Measurements from ENCODE around the gene COL20A1.
"Not testable (repeated sequence)": the region's sequence is repeated elsewhere in the genome, so short reads cannot be mapped to it uniquely, and the experiment has no call there.

Gene COL20A1

DNA sequence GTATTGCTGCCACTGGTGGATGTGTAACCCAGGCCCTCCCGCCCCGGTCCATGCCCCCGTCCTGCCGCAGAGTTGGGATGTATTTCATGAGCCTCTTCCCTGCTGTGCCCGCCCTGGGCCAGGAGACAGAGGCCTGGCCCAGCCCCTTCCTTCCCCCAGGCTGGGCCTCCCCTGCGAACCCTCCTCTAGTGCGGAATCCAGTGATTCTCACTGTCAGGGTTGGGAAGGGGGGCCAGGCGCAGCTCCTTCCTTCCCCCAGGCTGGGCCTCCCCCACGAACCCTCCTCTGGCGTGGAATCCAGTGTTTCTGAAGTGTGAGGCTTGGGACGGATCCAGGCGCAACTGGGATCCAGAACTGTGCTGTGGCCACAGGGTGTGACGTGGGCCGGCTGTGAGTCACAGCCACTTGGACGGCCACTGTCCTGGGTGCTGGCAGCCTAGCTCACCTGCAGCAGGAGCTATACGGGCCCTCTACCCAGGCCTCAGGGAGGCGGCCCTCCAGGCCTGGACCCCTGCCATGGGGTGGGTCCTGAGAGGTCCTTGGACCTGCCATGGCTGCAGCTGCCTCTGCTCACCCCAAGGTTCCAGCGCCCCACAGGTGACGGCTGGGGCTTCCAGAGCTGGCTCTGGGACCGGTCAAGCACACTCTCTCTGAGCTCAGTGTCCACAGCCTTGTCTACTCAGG is 28.3 kb downstream of the COL20A1 start:
- DNase-seq, result no peak

DNA sequence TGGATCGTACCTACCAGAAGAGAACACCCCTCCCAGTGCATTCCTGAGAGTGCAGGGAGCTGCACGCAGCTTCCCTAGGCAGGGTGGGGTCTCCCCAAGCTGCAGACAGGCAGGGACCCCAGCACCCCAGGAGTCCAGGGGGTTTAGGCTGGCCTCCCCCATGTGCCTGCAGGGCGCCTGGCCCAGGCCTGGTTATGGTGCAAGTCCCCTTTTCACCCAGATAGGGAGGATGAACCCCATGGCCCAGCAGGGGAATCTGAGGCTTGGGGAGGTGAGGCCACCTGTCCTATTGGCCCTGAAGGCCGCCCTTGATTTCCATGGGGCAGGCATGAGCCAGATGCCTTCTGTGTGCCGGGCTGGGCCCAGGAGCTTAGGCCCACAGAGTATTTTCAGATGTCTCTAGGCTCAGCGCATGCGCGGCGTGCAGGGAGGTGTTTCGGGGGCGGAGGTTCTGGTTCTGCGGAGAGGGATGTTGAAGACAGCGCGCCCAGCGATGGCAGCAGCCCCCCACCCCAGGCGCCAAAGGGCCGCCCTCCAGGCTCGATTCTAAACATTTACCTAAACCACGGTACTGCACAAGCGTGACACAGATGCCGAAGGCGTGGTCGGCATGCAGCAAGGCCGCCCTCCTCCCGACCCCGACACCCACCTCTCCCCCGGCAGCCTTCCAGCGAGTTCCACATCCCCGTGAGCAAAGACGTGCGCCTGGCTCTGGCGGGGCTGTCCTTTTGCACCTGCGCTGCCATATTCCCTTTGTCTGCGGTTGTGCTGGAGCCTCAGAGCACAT is 29.4 kb downstream of the COL20A1 start:
- DNase-seq, result no peak

DNA sequence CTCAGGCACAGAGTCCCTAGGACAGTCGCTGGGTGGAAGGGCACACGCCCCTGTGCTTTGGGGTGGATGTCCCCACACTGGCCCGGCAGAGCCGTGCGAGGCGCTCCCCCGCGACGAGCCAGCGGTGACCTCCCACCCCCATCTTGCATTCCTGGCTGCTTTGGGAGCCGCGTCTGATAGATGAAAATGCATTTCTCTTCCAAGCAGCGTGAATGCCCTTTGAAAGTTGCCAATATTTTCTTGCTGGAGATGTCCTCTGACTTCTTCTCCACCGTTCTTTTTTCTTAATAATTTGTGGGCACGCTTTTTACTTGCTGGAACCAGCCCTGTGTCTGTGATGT is 29.9 kb downstream of the COL20A1 start:
- no peak for DNase-seq

DNA sequence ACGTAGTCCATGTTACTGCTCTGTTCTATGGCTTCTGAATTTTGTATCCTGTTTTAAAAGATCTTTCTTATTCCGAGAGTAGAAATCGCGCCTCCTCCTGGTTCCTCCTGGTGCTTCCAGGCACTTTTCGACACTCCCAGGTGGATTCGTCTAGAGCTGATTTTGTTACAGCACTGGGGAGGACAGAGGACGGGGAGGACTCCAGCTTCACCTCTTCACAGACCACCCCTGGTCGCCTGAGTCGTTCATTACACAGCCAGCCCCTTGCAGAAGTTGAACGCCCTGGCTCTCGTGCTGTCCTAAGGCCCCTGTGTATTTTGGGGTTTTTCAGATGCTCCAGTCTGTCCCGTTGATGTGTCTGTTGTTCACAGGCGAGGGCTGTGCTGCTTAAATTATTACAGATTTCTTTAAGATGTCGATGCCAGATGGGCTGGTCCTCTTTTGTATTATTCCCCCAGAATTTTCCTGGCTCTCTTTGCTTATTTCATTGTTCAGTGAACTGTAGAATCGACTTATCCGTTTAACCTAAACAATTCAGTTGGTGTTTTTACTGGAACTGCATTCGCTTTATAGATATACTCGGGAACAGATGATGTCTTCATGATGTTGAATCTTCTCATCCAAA is 30.5 kb downstream of the COL20A1 start:
- DNase-seq, result no peak

DNA sequence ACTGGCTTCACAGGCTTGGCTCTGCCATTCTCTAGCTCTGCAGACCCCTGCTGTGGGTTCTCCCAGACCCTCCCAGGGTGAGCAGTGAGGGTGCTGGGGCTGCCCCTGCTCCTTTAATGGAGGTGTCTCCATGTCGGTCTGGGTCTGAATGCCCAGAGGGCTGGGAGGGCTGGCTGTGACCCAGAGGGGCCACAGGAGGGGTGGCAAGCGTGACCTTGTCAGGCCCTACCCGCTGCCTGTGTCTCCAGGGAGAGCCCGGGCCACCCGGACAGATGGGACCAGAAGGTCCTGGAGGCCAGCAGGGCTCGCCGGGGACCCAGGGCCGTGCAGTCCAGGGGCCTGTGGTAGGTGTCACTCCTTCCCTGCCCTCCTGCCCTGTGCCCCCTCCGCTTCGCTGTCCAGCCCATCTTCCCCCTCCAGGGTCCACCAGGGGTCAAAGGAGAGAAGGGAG is 32.1 kb downstream of the COL20A1 start:
- DNase-seq, result no peak

DNA sequence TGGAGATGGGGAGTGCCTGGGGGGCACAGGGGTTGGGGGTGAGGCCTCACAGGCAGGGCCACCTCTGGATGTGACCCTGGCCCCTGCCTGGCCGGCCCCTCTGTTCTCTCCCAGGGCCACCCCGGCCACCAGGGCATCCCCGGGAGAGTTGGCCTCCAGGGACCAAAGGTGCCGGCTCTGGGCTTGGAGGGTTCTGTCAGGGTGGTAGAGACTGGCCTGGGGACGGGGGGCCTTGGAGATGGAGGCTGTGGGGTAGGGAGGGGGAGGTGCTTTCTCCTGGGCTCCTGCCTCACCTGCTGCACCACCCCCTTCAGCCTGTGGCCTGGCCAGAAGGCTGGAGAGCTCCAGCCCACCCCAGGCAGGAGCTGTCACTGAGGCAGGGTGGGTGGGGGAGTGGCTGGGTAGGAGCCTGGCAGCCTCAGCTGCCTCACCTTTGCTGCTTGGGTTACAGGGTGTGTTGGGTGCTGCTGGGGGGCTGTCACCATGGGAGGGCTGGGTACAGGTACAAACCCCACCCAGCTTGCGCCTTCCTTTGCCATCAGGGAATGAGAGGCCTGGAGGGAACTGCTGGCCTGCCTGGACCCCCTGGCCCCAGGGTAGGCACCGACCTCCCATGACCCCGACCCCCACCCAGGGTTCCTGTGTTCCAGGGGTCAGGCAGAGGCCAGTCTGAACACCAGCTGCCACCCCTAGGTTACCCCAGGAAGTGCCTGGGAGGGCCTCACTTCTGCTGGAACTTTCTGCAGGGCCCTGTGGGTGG is 32.7 kb downstream of the COL20A1 start:
- no peak for DNase-seq

DNA sequence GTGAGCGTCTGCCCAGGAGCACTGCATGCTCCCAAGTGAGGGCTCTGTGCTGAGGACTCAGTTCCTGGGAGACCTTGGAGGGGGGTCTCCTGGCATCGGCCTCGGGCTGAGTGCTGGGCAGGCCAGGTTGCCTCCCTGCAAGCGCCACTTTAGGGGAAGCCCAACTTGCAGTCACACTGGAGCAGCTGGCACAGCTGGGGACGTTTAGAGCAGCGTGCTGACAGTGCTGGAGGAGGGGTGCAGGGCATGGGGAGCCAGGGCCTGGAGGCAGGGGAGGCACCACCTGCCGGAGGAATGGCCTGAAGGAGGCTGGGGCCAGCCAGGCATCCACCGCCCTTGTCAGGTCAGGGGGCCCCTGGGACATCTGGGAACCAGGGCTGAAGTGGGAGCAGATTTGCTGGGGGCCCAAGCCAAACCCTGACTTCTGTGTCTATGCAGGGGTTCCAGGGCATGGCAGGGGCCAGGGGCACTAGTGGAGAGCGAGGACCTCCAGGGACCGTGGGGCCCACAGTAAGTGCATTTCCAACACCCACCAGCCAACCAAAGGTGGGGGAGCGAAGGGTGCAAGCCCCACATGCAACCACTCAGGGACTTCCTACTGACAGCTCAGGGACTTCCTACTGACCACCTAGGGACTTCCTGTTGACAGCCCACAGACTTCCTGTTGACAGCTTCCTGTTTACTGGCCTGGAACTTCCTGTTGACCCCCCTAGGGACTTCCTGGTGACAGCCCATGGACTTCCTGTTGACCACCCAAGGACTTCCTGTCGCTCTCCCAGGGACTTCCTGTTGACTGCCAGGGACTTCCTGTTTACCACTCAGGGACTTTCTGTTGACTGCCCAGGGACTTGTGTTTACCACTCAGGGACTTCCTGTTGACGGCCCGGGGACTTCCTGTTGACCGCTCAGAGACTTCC is 33.6 kb downstream of the COL20A1 start:
- no peak for DNase-seq

DNA sequence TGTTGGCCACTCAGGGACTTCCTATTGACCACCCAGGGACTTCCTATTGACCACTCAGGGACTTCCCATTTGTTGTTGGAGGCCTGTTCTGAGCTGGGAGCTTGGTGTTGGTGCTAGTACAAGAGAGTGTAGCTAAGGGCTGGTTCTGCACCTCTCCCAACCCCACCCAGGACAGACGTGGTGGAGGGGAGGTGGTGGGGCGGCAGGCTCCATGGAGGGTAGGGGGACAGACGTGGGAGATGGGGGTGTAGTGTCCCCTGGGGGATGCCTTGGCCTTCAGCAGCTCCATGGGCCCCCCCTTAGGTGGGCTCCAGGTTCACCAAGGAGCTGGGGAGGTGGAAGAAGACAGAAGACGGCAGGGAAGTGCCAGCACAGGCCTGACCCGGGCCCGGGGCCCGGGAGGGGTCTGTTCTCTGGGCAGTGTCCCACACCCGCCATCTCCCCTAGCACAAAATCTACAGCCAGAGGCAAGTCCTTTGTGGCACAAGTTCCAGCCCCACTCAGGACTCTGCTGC is 34.3 kb downstream of the COL20A1 start:
- no peak for DNase-seq

DNA sequence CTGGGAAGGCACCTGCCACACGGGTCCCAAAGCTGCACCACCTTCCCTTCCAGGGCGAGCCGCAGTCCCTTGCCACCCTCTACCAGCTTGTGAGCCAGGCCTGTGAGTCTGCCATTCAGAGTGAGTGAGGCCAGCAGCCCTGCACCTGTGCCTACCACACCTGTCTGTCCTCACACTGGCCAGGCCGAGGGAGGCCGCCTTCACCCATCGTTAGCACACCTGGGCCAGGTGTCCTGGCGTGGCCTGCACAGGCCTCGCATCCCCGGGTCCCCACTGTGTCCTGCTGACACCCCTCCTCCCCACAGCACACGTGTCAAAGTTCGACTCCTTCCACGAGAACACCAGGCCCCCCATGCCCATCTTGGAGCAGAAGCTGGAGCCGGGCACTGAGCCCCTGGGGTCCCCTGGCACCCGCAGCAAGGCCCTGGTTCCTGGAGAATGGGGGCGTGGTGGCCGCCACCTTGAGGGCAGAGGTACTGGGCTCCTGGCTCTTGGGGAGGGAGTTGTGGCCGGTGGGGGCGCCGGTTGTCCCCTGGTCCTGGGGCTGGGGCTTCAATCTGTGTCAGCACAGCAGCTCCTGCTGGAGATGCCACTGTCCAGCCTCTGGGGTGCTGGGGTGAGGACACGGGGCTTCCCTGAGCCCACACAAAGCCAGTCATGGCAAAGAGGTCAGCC is 35.2 kb downstream of the COL20A1 start:
- DNase-seq, result no peak

DNA sequence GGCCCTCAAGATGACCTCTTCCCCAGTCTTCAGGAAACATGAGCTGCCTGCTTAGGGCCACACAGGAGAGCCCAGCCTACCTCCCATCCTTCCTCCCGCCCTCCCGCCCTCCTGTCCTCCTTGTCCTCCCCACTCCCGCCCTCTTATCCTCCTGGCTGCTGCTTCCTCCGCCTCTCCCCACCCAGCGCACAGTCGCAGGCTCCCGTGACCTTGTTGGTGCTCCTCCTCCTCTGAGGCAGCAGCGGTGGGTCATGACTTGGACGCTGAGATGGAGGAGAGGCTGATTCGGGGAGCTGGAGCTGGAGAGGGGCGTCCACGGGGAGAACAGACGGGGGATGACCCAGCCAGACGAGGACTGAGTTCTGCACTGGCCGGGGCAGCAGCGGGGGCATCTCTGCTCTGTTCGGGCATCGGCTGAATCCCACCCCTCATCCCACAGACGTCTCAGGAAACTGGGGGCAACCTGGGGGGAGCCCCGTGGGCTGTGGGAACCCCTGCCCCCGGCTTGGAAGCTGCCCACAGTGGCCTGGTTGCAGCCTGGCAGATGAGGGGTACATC is 35.8 kb downstream of the COL20A1 start:
- DNase-seq, result no peak

DNA sequence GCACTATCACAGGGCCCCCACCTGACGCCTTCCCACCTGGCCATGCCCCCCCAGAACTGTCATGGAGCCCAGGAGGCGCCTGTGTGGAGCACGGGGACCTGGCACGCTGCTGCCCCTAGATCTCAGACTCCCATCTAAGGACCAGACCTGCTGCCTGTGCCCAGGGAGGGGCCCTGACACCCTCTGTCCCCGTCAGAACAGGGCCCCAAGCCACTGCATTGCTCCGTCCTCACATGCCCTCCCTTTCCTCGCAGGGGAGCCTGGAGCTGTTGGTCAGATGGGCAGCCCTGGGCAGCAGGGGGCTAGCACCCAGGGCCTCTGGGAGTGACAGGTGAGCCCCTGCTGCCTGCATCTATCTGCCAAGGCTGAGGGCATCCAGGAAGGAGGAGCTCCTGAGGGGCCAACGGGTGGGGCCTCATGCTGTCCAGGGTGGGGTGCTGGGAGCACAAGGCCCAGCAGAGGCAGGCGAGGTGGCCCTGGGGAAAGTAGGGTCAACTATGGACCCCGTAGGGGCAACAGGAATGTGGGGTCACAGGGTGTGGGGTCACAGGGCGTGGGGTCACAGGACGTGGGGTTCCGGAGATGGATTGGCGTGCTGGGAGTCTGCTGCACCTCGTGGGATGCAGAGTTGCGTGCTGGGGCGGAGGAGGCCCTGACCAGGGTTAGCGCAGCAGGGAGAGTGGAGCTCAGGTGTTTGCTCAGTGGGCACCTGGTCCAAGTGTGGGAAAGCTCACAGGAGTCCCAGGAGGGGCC is 36.5 kb downstream of the COL20A1 start:
- no peak for DNase-seq

DNA sequence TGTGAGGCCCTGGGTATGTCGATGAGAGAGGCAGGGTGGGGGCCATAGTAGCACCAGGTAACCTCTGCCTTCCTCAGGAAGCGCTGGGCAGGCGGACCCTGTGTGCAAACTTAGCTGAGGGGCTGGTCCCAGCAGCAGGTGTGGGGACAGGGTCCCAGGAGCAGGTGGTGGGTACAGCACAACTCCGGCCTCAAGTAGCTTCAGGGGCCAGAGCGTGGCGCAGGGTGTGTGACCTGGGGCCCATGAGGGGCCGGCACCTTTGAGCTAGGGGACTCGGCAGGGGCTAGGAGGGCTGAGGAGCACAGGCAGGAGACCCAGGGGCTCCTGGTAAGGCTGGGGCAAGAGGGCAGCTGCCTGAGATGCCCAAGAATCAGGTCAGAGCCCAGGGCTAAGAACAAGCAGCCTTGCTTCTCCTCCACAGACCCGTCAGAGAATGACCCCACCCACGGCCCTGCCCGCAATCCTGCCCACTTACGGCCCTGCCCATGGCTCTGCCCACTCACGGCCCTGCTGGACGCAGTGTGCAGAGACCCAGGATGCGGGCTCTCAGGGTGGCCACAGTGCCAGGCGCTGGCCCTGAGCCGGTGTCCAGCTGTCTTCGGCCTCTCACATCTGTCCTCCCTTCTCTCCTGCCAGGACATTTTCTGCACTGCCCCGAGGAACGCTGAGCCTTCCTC is 37.2 kb downstream of the COL20A1 start:
- DNase-seq, result no peak

DNA sequence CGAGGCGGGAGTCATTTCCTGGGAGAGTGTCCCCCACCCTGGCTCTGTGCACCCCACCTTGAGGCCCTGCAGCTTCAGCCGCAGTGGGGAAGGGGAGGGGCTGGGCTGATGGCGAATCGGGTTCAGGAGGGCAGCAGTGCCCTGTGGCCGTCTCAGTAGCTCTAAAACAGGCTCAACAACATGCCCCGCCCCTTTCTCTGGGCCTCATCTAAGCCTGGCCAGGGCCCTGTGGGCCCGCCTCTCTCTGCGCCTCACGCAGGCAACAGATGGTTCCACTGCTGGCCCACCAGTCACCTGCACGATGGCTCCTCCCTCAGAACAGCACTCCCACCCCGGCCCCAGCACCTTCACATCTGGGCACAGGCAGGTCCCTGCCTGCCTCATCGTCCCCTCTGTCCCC is 38.0 kb downstream of the COL20A1 start:
- no peak for DNase-seq

DNA sequence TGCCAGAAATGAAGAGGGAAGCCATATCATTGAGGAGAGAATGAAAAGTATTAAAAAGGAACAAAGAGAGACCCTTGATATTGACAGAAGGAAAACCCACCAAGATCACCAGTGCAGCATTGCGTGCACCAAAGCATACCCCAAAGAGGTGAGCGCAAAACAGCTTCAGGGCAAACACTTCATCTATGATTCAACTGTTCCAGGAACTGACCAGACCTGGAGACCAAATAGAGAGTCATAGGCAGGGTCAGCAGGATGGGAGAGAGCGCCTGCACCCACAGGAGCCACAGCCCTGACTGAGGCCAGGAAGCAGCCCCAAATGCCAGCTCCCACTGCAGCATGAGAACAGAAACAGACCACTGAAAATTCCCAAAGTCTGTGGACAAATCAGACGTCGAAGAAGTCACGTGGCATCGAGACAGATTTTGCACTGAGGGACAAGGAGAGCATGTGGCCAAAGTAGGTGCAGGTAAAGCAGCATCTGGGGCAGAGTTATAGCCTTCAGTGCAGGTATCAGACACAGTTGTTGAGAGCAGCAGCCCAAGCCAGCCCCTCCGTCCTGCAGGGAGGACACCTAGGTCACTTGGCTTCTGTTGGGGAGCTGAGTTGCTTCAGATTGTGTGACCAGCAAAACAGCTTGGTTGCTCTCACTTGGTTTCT is 38.9 kb downstream of the COL20A1 start:
- no peak for DNase-seq

DNA sequence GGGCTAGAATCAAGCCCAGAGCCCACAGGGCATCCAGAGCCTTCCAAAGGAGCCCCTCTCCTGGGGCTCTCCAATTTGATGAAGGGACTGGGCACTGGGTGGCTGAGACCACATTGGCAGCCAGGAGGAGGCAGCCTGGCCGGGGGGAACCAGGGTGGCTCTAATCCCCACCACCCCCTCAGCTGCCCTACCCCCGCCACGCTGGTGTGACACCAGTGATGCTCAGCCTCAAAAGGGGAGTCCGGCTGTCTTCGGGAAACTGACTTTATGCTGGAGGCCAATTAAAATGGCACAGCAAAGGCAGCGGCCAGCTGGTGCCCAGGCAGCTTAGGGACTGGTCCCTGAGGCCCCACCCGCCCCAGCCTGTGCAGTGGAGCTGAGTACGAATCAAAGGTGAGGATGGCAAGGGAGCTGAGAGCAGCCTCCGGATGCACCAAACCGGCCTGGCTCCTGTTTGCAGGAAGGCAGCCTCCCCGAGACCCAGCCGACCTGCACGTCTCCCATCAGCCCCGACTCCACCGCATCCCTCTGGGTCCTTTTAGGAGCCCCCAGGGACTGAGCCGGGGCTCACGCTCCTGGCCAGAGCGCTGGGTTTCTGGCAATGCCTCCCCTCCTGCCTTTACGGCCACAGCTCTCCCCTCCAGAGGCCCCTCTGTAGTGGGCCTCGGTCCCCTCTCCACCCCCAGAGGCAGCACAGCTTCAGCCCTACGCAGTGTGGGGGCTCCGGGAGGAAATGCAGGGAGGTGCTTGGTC is 39.7 kb downstream of the COL20A1 start:
- DNase-seq, result no peak

DNA sequence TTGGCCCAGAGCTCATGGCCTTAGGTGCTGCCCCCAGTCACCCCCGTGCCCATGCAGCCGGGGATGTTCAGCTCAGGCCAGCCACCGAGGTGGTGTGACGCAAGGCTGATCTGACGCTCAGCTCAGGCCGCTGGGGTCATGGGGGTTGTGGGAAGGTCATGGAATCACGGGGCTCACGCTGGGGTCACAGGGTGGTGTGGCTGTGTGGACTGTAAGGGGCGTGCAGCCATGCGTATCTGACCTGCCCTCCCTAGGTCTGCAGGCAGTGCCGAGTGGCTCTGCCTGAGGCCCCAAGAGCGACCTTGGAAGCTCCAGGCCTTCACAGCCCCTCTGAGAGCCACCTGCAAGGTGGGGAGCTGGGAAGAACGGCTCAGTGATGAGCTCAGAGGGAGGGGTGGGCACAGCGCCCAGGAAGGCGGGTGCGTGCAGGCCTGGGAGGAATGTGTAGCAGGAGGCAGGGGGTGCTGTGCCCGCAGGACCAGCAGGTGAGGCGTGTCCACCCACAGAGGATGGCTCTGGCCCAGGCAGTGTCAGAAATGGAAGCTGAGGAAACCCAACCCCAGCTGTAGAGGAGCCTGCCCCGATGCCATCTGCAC is 40.4 kb downstream of the COL20A1 start:
- DNase-seq, result no peak

DNA sequence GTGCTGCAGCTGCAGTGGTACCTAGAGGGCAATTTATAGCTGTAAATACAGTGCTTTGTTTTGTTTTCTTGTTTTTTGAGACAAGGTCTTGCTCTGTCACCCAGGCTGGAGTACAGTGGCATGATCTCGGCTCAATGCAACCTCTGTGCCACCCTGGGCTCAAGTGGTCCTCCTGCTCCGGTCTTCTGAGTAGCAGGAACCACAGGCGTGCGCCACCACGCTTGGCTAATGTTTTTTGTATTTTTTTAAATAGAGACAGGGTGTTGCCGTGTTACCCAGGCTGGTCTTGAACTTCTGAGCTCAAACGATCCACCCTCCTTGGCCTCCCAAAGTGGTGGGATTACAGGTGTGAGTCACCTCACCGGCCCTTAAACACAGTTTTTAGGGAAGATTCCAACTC is 41.4 kb downstream of the COL20A1 start:
- no peak for DNase-seq

DNA sequence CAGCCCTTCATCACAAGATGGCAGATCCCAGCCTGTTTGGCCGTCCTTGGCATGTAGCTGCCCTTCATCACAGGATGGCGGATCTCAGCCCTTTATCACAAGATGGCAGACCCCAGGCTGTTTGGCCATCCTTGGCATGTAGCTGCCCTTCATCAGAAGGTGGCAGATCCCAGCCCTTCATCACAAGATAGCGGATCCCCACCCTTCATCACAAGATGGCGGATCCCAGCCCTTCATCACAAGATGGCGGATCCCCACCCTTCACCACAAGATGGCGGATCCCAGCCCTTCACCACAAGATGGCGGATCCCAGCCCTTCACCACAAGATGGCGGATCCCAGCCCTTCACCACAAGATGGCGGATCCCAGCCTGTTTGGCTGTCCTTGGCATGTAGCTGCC is 42.1 kb downstream of the COL20A1 start:
- DNase-seq, result not testable (repeated sequence)
